ENCODE measurements around the gene CD44. TPM values are rescaled to one million over a fixed set of nuclear protein-coding genes. Genes with fewer than 3 reads are reported as not detected.
A peak's percentile ranks its signal among the peaks of the same experiment; 100 is the strongest.

CD44 gene
- total RNA-seq, 1 donor from 2014 or later: 14.0 TPM

- Histone ChIP-seq H3K4me1 (peaks cover 38% of the 10 kb centered on the region), H3K27me3 (ENCODE audit: low read depth) (no peaks in the 10 kb centered on the region), H3K9me3 (replicated peaks) (no peaks in the 10 kb centered on the region), H3K27ac (replicated peaks) (no peak overlapping the region), H3K36me3 (no peaks in the 10 kb centered on the region), H3K4me3 (no peak overlapping the region)
- no peak for TF ChIP-seq CTCF (IDR thresholded peaks at IDR 0.05; ENCODE audit: borderline replicate concordance)
- intact Hi-C loops (cut with micrococcal nuclease): no loop called here
- DNase-seq: no peak
These were observed 23.9 kb upstream of the CD44 start for GRCh38 chr11:35114906-35115687.

GRCh38 chr11:35115688-35116030, 23.3 kb upstream of the CD44 start:
- H3K36me3 ChIP-seq: no peaks in the 10 kb centered on the region
- no peaks in the 10 kb centered on the region for H3K9me3 ChIP-seq (replicated peaks)
- no peak for DNase-seq
- no peaks in the 10 kb centered on the region for H3K27me3 ChIP-seq (ENCODE audit: low read depth)
- H3K4me3 ChIP-seq: no peak overlapping the region
- H3K4me1 ChIP-seq: peaks cover 35% of the 10 kb centered on the region
- TF ChIP-seq CTCF (IDR thresholded peaks at IDR 0.05; ENCODE audit: borderline replicate concordance): no peak
- intact Hi-C loops (cut with micrococcal nuclease): no loop called here
- no peak overlapping the region for H3K27ac ChIP-seq (replicated peaks)

- H3K36me3 ChIP-seq: no peaks in the 10 kb centered on the region
- H3K9me3 ChIP-seq (replicated peaks): no peaks in the 10 kb centered on the region
- no peak for TF ChIP-seq CTCF (IDR thresholded peaks at IDR 0.05; ENCODE audit: borderline replicate concordance)
- peak overlapping the region; percentile 7 for H3K27ac ChIP-seq (replicated peaks)
- H3K27me3 ChIP-seq (ENCODE audit: low read depth): no peaks in the 10 kb centered on the region
- no peak for DNase-seq
- no peak overlapping the region for H3K4me3 ChIP-seq
- intact Hi-C loops (cut with micrococcal nuclease): no loop called here
- H3K4me1 ChIP-seq: peaks cover 30% of the 10 kb centered on the region
These were observed 22.7 kb upstream of the CD44 start for GRCh38 chr11:35116245-35116644.

DNA sequence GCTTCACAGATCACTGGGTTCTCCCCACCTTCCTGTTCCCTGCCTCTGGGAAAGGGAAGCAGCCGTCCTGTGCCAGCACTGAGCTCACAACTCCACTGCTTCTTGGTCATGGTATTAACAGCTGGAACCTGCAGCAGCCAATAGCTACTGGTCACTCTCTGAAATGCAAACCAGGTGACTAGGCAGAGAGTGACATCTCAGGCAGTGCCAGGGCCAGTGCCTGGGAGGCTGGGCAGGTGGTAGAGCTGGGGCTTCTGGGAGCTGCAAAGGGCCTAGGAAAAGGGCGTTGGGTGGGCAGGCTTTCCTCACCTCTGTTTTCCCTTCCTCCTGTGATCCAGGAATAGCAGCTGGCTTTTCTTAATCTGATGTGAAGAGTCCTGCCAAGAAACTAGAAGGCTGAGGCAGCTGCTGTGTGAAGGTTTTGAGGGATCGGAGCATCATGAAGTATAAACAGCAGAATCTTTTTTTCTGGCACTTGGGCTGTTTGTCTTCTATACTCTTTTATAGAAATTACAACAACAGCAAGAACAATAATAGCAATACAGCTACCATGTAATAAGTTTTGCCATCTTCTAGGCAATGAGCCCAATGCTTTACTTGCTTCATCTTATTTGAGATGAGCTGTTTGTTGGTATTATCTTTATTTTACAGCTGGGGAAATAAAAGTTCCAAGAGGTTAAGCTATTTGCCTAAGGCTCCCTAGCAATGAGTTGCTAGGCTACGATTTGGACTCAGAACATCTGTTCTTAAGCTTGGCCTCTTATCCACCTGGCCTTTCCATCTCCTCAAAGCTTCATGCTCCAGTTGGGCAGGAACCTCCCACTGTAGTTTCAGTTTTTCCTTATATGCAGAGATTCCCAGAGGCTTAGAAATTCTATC, 22.0 kb upstream of the CD44 start:
- H3K36me3 ChIP-seq: no peaks in the 10 kb centered on the region
- peak overlapping the region; percentile 7 for H3K27ac ChIP-seq (replicated peaks)
- peaks cover 22% of the 10 kb centered on the region for H3K4me1 ChIP-seq
- intact Hi-C loops (cut with micrococcal nuclease): no loop called here
- no peaks in the 10 kb centered on the region for H3K27me3 ChIP-seq (ENCODE audit: low read depth)
- no peak overlapping the region for H3K4me3 ChIP-seq
- no peak for TF ChIP-seq CTCF (IDR thresholded peaks at IDR 0.05; ENCODE audit: borderline replicate concordance)
- DNase-seq: peak; percentile 39
- no peaks in the 10 kb centered on the region for H3K9me3 ChIP-seq (replicated peaks)

GRCh38 chr11:35118906-35119305, 20.1 kb upstream of the CD44 start:
- intact Hi-C loops (cut with micrococcal nuclease): no loop called here
- no peak for TF ChIP-seq CTCF (IDR thresholded peaks at IDR 0.05; ENCODE audit: borderline replicate concordance)
- no peak for DNase-seq
- Histone ChIP-seq H3K36me3 (no peaks in the 10 kb centered on the region), H3K27ac (replicated peaks) (no peak overlapping the region), H3K9me3 (replicated peaks) (no peaks in the 10 kb centered on the region), H3K4me3 (no peak overlapping the region), H3K27me3 (ENCODE audit: low read depth) (peaks cover 3% of the 10 kb centered on the region), H3K4me1 (peaks cover 22% of the 10 kb centered on the region)
